RWPE1 (cell line): Measurements from ENCODE around the gene LILRB2.

ENCODE experiments used
- CTCF ChIA-PET: fragments of 350-600 bp; sonication (Branson Sonifier 250); formaldehyde crosslinking; extraction: SDS; loops from one replicate; lab custom pipeline; 2021; lab: Yijun Ruan, JAX
- POLR2A ChIA-PET: fragments of 400-600 bp; formaldehyde crosslinking; extraction: SDS; loops from one replicate; lab custom pipeline; 2020; ENCODE audit warnings: antibody characterized with exemption; ENCODE audit not compliant: low non-redundant PET; lab: Yijun Ruan, JAX
- DNase-seq: peaks from one replicate; pipeline ENCODE4 v3.0.0; 2012; ENCODE audit warnings: low spot score
- H3K27ac ChIP-seq: fragments of 450-650 bp; 2 replicates; pipeline ENCODE4 v1.5.1; 2017
- TF ChIP-seq, protein P1 (sequence below): fragments of 450-650 bp; conservative IDR thresholded peaks from 2 replicates; pipeline ENCODE4 v1.5.1; 2017; ENCODE audit warnings: low read depth, mild to moderate bottlenecking

Gene LILRB2

DNA sequence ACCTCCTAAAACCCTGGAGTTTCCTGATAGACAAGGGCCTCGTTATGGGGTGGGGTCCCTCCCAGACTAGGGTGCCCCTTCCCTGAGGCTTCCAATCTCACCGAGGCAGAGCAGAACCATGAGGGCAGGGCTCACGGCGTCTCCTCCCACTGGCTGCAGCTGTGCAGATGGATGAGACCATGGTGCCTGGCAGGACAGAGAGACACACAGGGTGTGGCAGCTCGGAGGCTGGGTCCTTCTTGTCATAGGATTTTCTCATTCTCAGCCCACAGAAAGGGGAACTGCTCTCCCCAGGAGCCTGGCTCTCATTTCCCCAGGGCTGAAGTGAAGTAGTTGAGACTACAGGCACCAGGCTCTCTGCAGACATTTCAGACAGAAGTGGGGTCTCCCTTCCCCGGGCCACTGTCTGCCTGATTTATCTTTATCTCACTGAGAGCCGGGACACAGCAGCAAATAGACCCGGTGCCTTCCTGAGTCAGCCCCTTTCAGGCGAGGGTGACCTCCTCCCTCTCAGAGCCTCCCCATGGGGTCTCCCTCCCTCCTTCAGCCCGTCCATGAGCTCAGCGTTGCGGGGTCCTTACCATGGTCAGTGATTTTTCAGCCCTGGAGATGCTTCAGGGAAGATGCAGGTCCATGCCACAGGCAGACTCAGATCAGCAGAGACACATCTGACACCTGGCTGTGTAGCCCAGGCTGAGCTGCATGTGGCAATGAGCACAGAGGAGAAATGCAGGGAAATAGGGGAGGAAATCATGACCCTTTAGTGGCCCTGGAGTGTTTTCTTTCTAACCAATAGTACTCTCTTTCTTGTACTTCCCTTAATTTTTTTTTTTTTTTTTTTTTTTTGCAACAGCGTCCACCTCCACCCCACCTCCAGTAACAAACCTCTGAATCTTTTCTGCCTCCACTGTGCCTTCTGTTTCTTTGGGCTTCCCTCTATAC is 31.8 kb upstream of the LILRB2 start, which contains the start of gene LILRA5:
TSS of gene LILRA5 (minus strand) at position 731 of the 942 bp plus-strand sequence. CDS start at position 584, 147 bp downstream.
- DNase-seq: no peak
- TF ChIP-seq, protein P1, sequence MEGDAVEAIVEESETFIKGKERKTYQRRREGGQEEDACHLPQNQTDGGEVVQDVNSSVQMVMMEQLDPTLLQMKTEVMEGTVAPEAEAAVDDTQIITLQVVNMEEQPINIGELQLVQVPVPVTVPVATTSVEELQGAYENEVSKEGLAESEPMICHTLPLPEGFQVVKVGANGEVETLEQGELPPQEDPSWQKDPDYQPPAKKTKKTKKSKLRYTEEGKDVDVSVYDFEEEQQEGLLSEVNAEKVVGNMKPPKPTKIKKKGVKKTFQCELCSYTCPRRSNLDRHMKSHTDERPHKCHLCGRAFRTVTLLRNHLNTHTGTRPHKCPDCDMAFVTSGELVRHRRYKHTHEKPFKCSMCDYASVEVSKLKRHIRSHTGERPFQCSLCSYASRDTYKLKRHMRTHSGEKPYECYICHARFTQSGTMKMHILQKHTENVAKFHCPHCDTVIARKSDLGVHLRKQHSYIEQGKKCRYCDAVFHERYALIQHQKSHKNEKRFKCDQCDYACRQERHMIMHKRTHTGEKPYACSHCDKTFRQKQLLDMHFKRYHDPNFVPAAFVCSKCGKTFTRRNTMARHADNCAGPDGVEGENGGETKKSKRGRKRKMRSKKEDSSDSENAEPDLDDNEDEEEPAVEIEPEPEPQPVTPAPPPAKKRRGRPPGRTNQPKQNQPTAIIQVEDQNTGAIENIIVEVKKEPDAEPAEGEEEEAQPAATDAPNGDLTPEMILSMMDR: no peak
- ChIA-PET POLR2A (no interaction called here), CTCF (no interaction called here)
- no peak within 1 kb of the TSS for H3K27ac ChIP-seq

DNA sequence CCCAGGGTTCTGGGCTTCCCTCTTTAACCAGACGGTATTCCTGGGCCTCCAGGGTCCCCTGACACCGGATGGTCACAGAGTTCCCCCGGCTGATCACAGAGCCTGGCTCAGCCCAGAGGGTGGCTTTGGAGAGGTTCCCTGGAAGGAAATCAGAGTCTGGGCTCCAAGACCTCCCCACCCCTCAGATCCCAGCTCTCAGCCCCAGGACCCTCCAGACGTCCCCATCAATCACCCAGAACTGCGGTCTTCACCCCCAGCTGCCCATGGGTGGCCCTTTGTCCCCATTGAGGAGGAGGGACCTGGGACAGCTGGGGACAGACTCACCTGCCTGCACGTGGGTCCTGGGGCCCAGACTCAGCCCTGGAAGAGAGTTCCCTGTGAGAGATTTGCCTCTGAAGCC is 31.1 kb upstream of the LILRB2 start:
- CTCF ChIA-PET: no interaction called here
- H3K27ac ChIP-seq: no peak overlapping the region
- POLR2A ChIA-PET: no interaction called here
- TF ChIP-seq, protein P1: no peak
- DNase-seq: no peak

DNA sequence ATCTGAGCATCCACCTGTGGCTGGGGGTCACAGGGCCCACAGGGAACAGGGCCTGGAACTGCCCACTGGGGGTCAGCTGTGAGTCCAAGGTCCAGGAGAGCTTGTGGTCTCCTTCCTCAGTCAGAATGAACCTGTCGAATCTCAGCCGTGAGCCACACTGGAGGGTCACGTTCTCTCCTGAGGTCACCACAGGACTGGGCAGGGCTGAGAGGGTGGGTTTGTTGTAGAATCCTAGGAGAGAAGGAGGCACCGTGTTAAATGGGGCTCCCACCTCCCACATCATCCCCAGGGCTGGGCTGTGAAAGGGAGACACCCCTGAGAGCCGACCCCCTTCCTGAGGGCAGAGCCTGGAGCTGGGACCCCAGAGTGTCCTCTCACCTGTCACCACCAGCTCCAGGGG is 30.6 kb upstream of the LILRB2 start:
- H3K27ac ChIP-seq: no peak overlapping the region
- TF ChIP-seq, protein P1: no peak
- POLR2A ChIA-PET: no interaction called here
- no peak for DNase-seq
- CTCF ChIA-PET: no interaction called here

DNA sequence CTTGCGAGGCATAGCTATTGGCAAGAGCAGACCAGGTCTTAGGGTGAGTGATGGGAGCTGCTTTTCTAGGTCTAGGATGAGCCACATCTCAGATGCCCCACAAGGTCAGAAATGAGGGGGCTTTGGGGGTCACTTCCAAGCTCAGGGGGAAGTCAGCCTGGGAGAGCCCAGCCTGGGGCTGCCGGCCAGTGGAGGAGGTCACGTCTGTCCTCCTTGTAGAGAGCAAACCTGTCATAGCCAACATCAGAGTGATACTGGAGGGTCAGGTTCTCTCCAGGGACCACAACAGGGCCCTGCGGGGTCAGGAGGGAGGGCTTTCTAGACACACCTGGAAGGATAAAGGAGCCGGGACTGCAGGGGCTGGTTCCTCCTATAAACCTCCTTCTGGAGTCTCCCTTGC is 29.6 kb upstream of the LILRB2 start:
- CTCF ChIA-PET: interaction anchor here (0.7 kb wide), 1 partner anchor 13 kb away, joined by 3 read pairs; no protein-coding TSS in a partner anchor
- TF ChIP-seq, protein P1: no peak
- no peak overlapping the region for H3K27ac ChIP-seq
- POLR2A ChIA-PET: no interaction called here
- DNase-seq: no peak

DNA sequence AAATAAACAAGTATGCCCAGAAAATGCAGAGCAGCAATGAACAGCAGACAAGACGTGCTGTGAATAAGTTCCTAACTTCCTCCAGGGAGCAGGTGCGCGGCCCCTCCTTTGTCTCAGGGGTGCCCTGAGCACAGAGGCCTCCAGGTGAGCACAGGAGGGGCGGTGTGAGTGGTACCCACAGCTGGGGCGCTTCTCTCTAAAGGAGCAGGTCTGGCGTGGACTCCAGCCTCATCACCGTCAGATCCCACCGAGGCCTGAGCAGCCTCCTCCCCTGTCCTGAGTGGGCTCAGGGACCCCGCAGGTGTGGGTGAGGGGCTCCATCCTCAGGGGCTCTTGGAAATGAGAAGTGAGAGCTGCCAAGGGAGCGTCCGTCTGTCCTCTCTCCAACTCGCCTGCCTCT is 28.9 kb upstream of the LILRB2 start:
- TF ChIP-seq, protein P1: no peak
- H3K27ac ChIP-seq: no peak overlapping the region
- DNase-seq: no peak
- POLR2A ChIA-PET: no interaction called here
- CTCF ChIA-PET: interaction anchor here (0.7 kb wide), 1 partner anchor 13 kb away, joined by 3 read pairs; no protein-coding TSS in a partner anchor

DNA sequence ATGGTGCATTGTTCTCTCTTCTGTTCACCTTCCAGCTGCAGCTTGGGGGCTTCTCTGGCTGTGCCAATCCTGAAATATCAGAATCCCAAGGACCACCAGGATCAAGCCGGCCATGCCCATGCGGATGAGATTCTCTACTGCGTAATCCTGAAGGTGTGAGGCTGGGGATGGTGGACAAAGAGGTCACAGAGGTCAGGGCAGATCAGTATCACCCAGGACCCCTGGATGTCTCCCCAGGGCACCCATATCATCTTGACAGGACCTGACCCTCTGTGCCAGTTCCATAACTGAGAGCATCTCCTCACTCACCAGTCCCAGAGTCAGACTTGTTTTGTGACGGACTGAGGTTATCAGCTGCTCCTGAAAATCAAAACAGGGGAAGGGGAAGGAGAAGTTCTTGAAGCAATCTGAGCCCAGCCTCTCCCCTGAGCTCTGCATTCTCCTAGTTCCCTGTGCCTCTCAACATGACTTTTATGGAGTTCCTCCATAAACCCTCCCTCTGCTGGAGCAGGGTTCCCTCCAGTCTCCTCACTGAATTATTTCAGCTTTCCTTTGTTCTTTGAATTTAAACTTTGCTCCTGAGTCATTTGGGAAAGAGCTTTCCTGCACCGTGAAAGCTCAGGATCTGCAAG is 26.6 kb upstream of the LILRB2 start:
- TF ChIP-seq, protein P1: no peak
- no peak overlapping the region for H3K27ac ChIP-seq
- ChIA-PET CTCF (no interaction called here), POLR2A (no interaction called here)
- no peak for DNase-seq
